Retinal pigment epithelial cell (primary cell): ENCODE results near the gene OR10V1.

Experiments
- DNase-seq: peaks from one replicate; pipeline ENCODE4 v3.0.0-alpha.2; 2010; ENCODE audit warnings: low read depth
- H3K4me3 ChIP-seq: 2 replicates; pipeline ENCODE4 v1.5.1; 2011; ENCODE audit warnings: mild to moderate bottlenecking, low read length, control low read depth, moderate library complexity
- TF ChIP-seq, protein P1 (sequence below): conservative IDR thresholded peaks from 2 replicates; pipeline ENCODE4 v1.5.1; 2011; ENCODE audit warnings: low read depth, low read length, control low read depth, inconsistent platforms

Gene OR10V1

DNA sequence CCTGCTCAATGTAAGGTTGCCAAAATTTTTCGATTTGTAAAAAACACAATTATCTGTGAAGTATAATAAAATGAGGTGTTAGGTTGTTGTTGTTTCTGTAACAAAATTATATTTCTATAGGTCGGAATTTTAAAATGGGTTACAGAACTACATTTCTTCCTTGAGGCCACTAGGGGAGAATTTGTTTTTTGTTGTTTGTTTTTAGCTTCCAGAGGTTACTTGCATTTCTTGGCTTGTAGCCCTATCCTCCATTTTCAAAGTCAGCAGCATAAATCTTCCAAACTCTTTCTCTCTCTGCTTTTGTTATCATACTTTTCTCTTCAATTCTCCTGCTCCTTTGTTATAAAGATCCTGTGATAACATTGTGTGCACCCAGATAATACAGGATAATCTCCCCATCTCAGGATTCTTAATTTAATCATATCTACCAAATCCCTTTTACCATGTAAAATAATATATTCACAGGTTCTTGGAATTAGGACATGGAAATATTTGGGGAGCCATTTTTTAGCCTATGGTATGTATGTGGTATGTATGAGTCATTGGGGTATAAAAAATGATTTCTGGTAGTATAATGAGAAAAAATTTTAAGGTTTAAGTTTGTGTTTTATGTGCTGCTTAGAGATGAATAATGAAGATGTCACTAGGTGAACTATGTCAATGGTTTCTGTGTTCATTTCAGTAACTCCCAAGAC is 35.4 kb downstream of the OR10V1 start:
- no peak overlapping the region for H3K4me3 ChIP-seq
- DNase-seq = no peak
- TF ChIP-seq, protein P1, sequence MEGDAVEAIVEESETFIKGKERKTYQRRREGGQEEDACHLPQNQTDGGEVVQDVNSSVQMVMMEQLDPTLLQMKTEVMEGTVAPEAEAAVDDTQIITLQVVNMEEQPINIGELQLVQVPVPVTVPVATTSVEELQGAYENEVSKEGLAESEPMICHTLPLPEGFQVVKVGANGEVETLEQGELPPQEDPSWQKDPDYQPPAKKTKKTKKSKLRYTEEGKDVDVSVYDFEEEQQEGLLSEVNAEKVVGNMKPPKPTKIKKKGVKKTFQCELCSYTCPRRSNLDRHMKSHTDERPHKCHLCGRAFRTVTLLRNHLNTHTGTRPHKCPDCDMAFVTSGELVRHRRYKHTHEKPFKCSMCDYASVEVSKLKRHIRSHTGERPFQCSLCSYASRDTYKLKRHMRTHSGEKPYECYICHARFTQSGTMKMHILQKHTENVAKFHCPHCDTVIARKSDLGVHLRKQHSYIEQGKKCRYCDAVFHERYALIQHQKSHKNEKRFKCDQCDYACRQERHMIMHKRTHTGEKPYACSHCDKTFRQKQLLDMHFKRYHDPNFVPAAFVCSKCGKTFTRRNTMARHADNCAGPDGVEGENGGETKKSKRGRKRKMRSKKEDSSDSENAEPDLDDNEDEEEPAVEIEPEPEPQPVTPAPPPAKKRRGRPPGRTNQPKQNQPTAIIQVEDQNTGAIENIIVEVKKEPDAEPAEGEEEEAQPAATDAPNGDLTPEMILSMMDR = no peak

DNA sequence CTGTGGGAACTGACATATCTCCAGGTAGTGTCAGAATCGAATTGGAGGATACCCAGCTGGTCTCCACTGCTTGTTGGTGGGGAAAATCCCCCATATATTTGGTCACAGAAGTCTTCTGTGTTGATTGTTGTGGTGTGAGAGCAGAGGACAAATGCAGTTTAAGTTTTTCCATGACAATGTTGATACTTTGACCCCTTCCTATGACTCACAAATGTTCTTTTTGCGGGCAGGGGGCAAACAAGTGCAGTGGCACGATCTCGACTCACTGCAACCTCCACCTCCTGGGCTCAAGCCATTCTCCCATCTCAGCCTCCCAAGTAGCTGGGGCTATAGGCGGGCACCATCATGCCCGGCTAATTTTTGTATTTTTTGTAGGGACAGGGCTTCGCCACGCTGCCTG is 37.4 kb downstream of the OR10V1 start:
- no peak for DNase-seq
- H3K4me3 ChIP-seq = no peak overlapping the region
- TF ChIP-seq, protein P1 = no peak

DNA sequence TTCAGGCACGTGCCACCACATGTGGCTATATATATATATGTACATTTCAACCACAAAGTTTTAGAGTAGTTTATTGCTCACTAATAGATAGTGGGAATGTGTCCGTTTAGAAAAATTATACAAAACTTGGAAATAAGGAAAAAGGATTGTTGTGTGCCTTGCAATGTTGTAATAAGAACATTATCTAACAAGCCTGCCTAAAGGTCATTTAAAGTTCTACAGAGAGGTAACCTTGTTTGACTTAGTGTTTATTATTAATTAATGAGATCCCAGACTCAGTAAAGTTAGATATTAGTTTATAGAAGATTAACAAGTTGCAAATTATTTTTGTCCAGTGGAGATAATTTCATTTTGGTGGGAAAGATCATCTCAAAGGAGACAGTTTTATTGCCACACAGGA is 39.4 kb downstream of the OR10V1 start:
- DNase-seq = no peak
- TF ChIP-seq, protein P1 = no peak
- no peak overlapping the region for H3K4me3 ChIP-seq

DNA sequence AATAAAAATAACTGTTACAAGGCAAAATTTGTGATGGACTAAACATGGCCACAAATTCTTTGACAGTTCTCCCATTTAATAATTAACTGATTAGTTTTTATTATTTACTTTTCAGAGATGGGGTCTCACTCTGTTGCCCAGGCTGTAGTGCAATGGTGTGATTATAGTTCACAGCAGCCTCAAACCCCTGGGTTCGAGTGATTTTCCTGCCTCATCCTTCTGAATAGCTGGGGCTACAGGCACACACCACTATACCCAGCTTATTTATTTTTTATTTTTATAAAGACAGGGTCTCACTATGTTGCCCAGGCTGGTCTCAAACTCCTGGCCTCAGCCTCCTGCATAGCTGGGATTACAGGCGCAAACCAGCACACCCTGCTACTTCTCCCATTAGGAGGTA is 40.4 kb downstream of the OR10V1 start:
- TF ChIP-seq, protein P1 = no peak
- no peak for DNase-seq
- H3K4me3 ChIP-seq = no peak overlapping the region

DNA sequence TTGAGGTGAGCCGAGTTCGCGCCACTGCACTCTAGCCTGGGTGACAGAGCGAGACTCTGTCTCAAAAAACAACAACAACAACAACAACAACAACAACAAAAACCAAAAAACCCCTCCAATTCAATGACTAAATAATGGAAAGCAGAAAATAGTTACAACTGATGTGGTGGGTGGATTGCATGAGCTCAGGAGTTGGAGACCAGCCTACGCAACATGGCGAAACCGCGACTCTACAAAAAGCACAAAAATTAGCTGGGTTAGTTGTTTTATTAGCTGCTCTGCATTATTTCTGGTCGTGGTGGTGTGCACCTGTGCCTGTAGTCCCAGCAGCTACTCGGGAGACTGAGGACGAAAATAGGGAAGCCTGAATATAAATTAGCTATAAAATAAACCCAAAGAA is 42.2 kb downstream of the OR10V1 start:
- TF ChIP-seq, protein P1 = no peak
- no peak overlapping the region for H3K4me3 ChIP-seq
- no peak for DNase-seq

DNA sequence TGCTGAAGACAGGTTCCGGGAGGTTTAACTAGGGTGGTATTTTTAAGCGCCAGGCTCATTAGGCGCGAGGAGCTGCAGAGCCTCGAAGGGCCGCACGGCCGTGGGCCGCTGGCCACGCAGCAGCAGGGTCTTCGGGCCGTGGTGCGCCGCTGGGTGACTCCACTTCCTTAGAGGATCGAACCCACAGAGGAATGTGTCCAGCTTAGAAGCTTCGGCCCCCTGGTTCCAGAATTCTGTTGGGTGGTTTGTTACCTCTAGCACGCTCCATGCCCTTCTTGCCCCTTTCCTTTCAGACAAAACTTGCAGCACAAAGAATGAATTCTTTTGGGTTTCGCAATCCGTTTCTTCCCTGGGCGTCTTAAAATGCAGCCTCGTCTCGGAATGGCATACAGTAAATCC is 44.0 kb downstream of the OR10V1 start:
- TF ChIP-seq, protein P1 = no peak
- peak overlapping the region; percentile 73 for H3K4me3 ChIP-seq
- DNase-seq = peak; percentile 61

DNA sequence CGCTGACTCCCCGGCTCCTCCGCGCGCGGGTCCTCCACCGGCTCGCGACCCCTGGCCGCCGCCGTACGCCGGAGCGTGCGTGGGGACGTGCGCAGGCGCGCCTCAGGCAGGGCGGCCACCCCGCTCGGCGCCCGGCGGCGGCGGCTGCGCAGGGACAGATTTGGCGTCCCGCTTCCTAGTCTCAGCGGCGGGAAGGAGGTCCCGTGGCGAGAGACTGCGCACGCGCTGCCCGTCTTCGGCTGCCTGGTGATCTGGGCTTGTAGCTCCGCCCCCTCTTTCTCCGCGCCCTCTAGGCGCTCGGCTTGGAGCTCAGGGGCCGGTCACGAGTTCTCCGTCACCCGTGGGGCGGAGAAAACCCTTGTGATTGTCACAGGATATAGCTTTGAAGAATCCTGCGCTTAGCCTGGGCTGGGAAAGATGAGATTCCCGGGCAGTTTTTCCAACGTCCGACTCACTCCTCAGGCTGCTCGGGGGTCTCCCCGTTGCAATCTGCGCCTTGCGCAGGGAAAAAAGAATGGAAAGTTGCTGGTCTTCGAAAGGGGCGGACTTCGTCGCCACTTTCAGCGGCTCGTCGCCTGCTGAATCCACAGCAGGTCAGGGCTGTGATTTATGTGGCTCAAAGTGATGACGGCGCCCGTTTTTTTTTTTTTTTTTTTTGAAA is 44.6 kb downstream of the OR10V1 start, which contains the start of gene PATL1:
TSS of gene PATL1 (minus strand) at position 88 of the 661 bp plus-strand sequence. CDS start 142 bp downstream, outside the sequence.
- TF ChIP-seq, protein P1 = no peak
- peak within 1 kb of the TSS; percentile 90 for H3K4me3 ChIP-seq
- DNase-seq = peak; percentile 95
